Measurements from ENCODE around the gene SLC4A1AP.

GRCh38 chr2:27663285-27664153 is at the start of gene SLC4A1AP, which contains the start of gene SUPT7L:
- peak; percentile 5 for TF ChIP-seq CTCF (IDR thresholded peaks at IDR 0.05; ENCODE audit: low read depth, low read length)
- TF ChIP-seq POLR2A (IDR thresholded peaks at IDR 0.05; ENCODE audit: extremely low read depth, insufficient read length): peak; percentile 65
- 0 out of 2 replicates have a peak, but pooled peaks have one; percentile 8 for TF ChIP-seq MYC (IDR thresholded peaks at IDR 0.05; ENCODE audit: low read depth, low read length)
- TF ChIP-seq MAX (IDR thresholded peaks at IDR 0.05; ENCODE audit: low read depth, low read length): no peak

Measured in NB4 (cell line).